IMR-90 (cell line): ENCODE measurements around the gene APOL3. TPM values are rescaled to one million over a fixed set of nuclear protein-coding genes. Genes with fewer than 3 reads are reported as not detected.

Source experiments
- ATAC-seq: fragments of 200-7000 bp; cut with Tn5 transposase; 2 replicates; pipeline ENCODE4 v1.9.1; 2020; ENCODE audit warnings: low read depth, mild to moderate bottlenecking, moderate library complexity
- BruUV-seq: library from RNA; stranded (reverse); fragments of 400-500 nt; replicated peaks from 2 replicates; lab custom pipeline; 2021; lab: Mats Ljungman, UMichigan
- CTCF ChIA-PET: fragments of 300-600 bp; formaldehyde crosslinking; extraction: SDS; loops from one replicate; lab custom pipeline; 2021; ENCODE audit warnings: antibody characterized with exemption; lab: Yijun Ruan, JAX
- POLR2A ChIA-PET: fragments of 300-600 bp; sonication (Branson Sonifier 250); formaldehyde crosslinking; loops from one replicate; lab custom pipeline; 2022; ENCODE audit warnings: antibody characterized with exemption; ENCODE audit not compliant: unreplicated experiment; lab: Charles Lee
- DNase-seq: peaks from one replicate; pipeline ENCODE4 v3.0.0; 2013
- H2AFZ ChIP-seq: replicated peaks from 2 replicates; pipeline ENCODE3; 2013; ENCODE audit warnings: low read length, mild to moderate bottlenecking; ENCODE audit not compliant: poor library complexity
- H2AK5ac ChIP-seq: 2 replicates; pipeline ENCODE4 v1.6.1; 2013; ENCODE audit warnings: low read depth, low read length, inconsistent platforms
- H2AK9ac ChIP-seq: replicated peaks from 2 replicates; pipeline ENCODE3; 2013; ENCODE audit warnings: mild to moderate bottlenecking, low read depth, low read length, moderate library complexity; ENCODE audit not compliant: poor library complexity
- H2BK120ac ChIP-seq: 2 replicates; pipeline ENCODE4 v1.6.1; 2013; ENCODE audit warnings: low read depth, low read length, inconsistent platforms
- H2BK15ac ChIP-seq: 3 replicates; pipeline ENCODE4 v1.6.1; 2013; ENCODE audit warnings: low read depth, low read length, inconsistent platforms
- H2BK20ac ChIP-seq: 2 replicates; pipeline ENCODE4 v1.6.1; 2013; ENCODE audit warnings: low read depth, mild to moderate bottlenecking, inconsistent platforms, low read length, moderate library complexity
- H2BK5ac ChIP-seq: 2 replicates; pipeline ENCODE4 v1.6.1; 2013; ENCODE audit warnings: mild to moderate bottlenecking, low read depth, low read length, inconsistent platforms; ENCODE audit not compliant: poor library complexity, severe bottlenecking
- H3K14ac ChIP-seq: replicated peaks from 2 replicates; pipeline ENCODE4 v1.6.1; 2013; ENCODE audit warnings: low read depth, low read length, inconsistent platforms
- H3K18ac ChIP-seq: 2 replicates; pipeline ENCODE4 v1.6.1; 2013; ENCODE audit warnings: low read depth, low read length, control low read depth
- H3K23ac ChIP-seq: 2 replicates; pipeline ENCODE4 v1.6.1; 2013; ENCODE audit warnings: low read depth, low read length, inconsistent platforms
- H3K27ac ChIP-seq: 2 replicates; pipeline ENCODE4 v1.5.1; 2013; ENCODE audit warnings: mild to moderate bottlenecking, control low read depth, low read length; ENCODE audit not compliant: insufficient read depth
- H3K27me3 ChIP-seq: 2 replicates; pipeline ENCODE4 v1.6.1; 2013; ENCODE audit warnings: low read length; ENCODE audit not compliant: control insufficient read depth, insufficient read depth
- H3K36me3 ChIP-seq: 2 replicates; pipeline ENCODE4 v1.6.1; 2013; ENCODE audit warnings: low read length, mixed read lengths; ENCODE audit not compliant: control insufficient read depth, insufficient read depth
- H3K4ac ChIP-seq: 2 replicates; pipeline ENCODE4 v1.6.1; 2013; ENCODE audit warnings: low read depth, low read length, inconsistent platforms
- H3K4me1 ChIP-seq: 2 replicates; pipeline ENCODE4 v1.6.1; 2013; ENCODE audit warnings: low read length, mixed read lengths; ENCODE audit not compliant: control insufficient read depth, insufficient read depth
- H3K4me2 ChIP-seq: 2 replicates; pipeline ENCODE4 v1.6.1; 2013; ENCODE audit warnings: low read depth, mild to moderate bottlenecking, control low read depth, low read length, moderate library complexity
- H3K4me3 ChIP-seq: 2 replicates; pipeline ENCODE4 v1.5.1; 2013; ENCODE audit warnings: low read depth, mild to moderate bottlenecking, control low read depth, low read length, moderate library complexity; ENCODE audit not compliant: insufficient read depth
- H3K56ac ChIP-seq: 2 replicates; pipeline ENCODE4 v1.6.1; 2013; ENCODE audit warnings: low read length, inconsistent platforms; ENCODE audit not compliant: insufficient read depth; ENCODE audit errors: extremely low read depth
- H3K79me1 ChIP-seq, 2 experiments: 2 replicates each; pipeline ENCODE4 v1.6.1; 2013; ENCODE audit warnings: low read length in 2 of 2, inconsistent platforms in 1 of 2, low read depth in 1 of 2
- H3K9ac ChIP-seq: 2 replicates; pipeline ENCODE4 v1.6.1; 2013; ENCODE audit warnings: low read depth, low read length, control low read depth
- H3K9me1 ChIP-seq: 2 replicates; pipeline ENCODE4 v1.6.1; 2013; ENCODE audit warnings: low read length, inconsistent platforms; ENCODE audit not compliant: insufficient read depth
- H3K9me3 ChIP-seq: 2 replicates; pipeline ENCODE4 v1.6.1; 2013; ENCODE audit warnings: low read length; ENCODE audit not compliant: control insufficient read depth, insufficient read depth
- H4K20me1 ChIP-seq: 2 replicates; pipeline ENCODE4 v1.6.1; 2013; ENCODE audit warnings: low read length, inconsistent platforms; ENCODE audit not compliant: insufficient read depth
- H4K5ac ChIP-seq: 2 replicates; pipeline ENCODE4 v1.6.1; 2013; ENCODE audit warnings: mild to moderate bottlenecking, low read depth, low read length, control low read depth
- H4K8ac ChIP-seq, 2 experiments: 2 replicates each; pipeline ENCODE4 v1.6.1; 2013; ENCODE audit warnings: low read depth in 2 of 2, low read length in 2 of 2, control low read depth in 1 of 2, inconsistent platforms in 1 of 2
- H4K91ac ChIP-seq: 2 replicates; pipeline ENCODE4 v1.6.1; 2013; ENCODE audit warnings: low read depth, low read length, inconsistent platforms; ENCODE audit not compliant: insufficient read depth
- BHLHE40 ChIP-seq: fragments of 150-350 bp; IDR thresholded peaks from 2 replicates; pipeline ENCODE4 v1.6.1; 2016; ENCODE audit warnings: mild to moderate bottlenecking, low read depth, low read length
- CHD1 ChIP-seq: IDR thresholded peaks from 2 replicates; pipeline ENCODE4 v1.6.1; 2012; ENCODE audit warnings: low read depth, low read length, improper control_type of control experiment
- FOS ChIP-seq: fragments of 150-350 bp; IDR thresholded peaks from 2 replicates; pipeline ENCODE4 v1.6.1; 2016; ENCODE audit warnings: low read depth, low read length
- MAFK ChIP-seq: IDR thresholded peaks from 2 replicates; pipeline ENCODE4 v1.6.1; 2012; ENCODE audit warnings: low read depth, low read length, improper control_type of control experiment
- MXI1 ChIP-seq: IDR thresholded peaks from 2 replicates; pipeline ENCODE4 v1.6.1; 2012; ENCODE audit warnings: low read depth, mild to moderate bottlenecking, low read length, moderate library complexity, borderline replicate concordance
- NFE2L2 ChIP-seq: fragments of 150-350 bp; IDR thresholded peaks from 2 replicates; pipeline ENCODE4 v1.6.1; 2016; ENCODE audit warnings: low read depth, mild to moderate bottlenecking, low read length
- RCOR1 ChIP-seq: IDR thresholded peaks from 2 replicates; pipeline ENCODE4 v1.6.1; 2012; ENCODE audit warnings: mild to moderate bottlenecking, low read length, improper control_type of control experiment; ENCODE audit not compliant: insufficient replicate concordance
- RFX5 ChIP-seq: IDR thresholded peaks from 2 replicates; pipeline ENCODE4 v1.8.0; 2012; ENCODE audit warnings: low read depth, mild to moderate bottlenecking, low read length, moderate library complexity
- SMC3 ChIP-seq: fragments of 150-350 bp; IDR thresholded peaks from 2 replicates; pipeline ENCODE4 v1.6.1; 2016; ENCODE audit warnings: low read depth, mild to moderate bottlenecking, antibody characterized with exemption, low read length, moderate library complexity
- WGBS, 2 experiments: methylation state at CpG; one replicate each; pipeline versions ENCODE4 v1.1.5 to v1.1.7; 2013; ENCODE audit warnings: missing lambda C conversion rate in 2 of 2; ENCODE audit not compliant: insufficient read length in 1 of 2; ENCODE audit errors: extremely low coverage in 2 of 2; 5-methylcytosine and 5-hydroxymethylcytosine counted together
- dilution Hi-C: fragments of 300-500 bp; cut with HindIII; formaldehyde crosslinking; loops from one replicate; pipeline ENCODE4 v1.14.3; 2018; ENCODE audit warnings: low sequenced_read_pairs; ENCODE audit not compliant: unreplicated experiment
- in situ Hi-C: fragments of 300-500 bp; cut with MboI; formaldehyde crosslinking; loops from 3 replicates; pipeline ENCODE4 v1.14.3; 2019; ENCODE audit warnings: low sequenced_read_pairs, inconsistent platforms, mixed read lengths
- intact Hi-C: fragments of 100-400 bp; cut with micrococcal nuclease; formaldehyde crosslinking; loops from 2 replicates; pipeline ENCODE4 v1.10.0; 2022
- polyA plus RNA-seq, 3 experiments: library from polyadenylated mRNA; depleted of rRNA; stranded (reverse); fragments of >200 nt; gene quantifications; 2 replicates each; pipeline ENCODE4 v1.2.3, GENCODE V29; 2012; ENCODE audit warnings: low replicate concordance in 1 of 3
- total RNA-seq: library from RNA; depleted of rRNA; stranded (reverse); fragments of >200 nt; gene quantifications from 2 replicates; pipeline ENCODE4 v1.2.3, GENCODE V29; 2012
- TF ChIP-seq, protein P1 (sequence below): fragments of 150-350 bp; IDR thresholded peaks from 2 replicates; pipeline ENCODE4 v1.6.1; 2017; ENCODE audit warnings: mild to moderate bottlenecking, antibody characterized with exemption, low read length, low read depth
- TF ChIP-seq, protein P2 (sequence below): fragments of 150-350 bp; IDR thresholded peaks from 2 replicates; pipeline ENCODE4 v1.6.1; 2016; ENCODE audit warnings: low read depth, mild to moderate bottlenecking, low read length, moderate library complexity, borderline replicate concordance

APOL3 gene
- total and polyA plus RNA-seq, 2 of the 4 experiments (the other 2 are of a cell fraction) = 1.4 to 2.3 TPM

DNA sequence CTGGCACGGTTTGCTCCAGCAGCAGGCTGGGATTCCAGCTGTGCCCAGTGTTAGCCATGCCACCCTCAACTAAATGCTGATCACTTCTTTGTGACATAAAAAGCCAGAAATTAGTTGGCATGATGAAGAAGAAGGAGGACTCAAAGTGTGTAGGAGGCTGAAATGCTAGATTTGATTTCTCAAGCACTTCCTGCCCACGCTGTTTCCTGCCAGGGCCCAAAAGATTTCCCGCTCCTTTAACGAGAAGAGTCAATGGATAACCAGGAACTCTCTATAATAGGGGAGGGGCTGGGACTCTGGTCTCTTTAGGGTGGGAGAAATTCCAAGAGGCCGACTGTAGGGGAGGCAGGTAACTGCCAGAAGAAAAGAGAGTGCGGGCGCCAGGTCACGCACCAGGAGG, 26.4 kb downstream of the APOL3 start:
- Histone ChIP-seq H3K4ac (no peak overlapping the region), H3K9ac (no peak overlapping the region), H4K91ac (no peak overlapping the region), H3K27me3 (peaks cover 38% of the 10 kb centered on the region), H4K8ac (no peak overlapping the region), H3K36me3 (no peaks in the 10 kb centered on the region), H3K9me3 (no peaks in the 10 kb centered on the region), H4K20me1 (no peaks in the 10 kb centered on the region), H2BK15ac (no peak overlapping the region), H3K18ac (no peak overlapping the region), H2BK120ac (no peak overlapping the region), H2AK9ac (no peak overlapping the region), H2AK5ac (no peak overlapping the region), H2BK5ac (no peak overlapping the region), H3K9me1 (peaks cover 16% of the 10 kb centered on the region), H2AFZ (no peak overlapping the region), H3K14ac (no peak overlapping the region), H3K4me1 (peaks cover 2% of the 10 kb centered on the region; the same call in 1 of the 2 replicates), H3K4me2 (no peak overlapping the region), H3K56ac (no peak overlapping the region), H2BK20ac (no peak overlapping the region), H3K27ac (no peak overlapping the region), H3K23ac (no peak overlapping the region), H4K5ac (no peak overlapping the region), H3K79me1 (no peaks in the 10 kb centered on the region), H3K4me3 (no peak overlapping the region)
- CTCF ChIA-PET = no interaction called here
- intact Hi-C loops (no loop called here), dilution Hi-C loops (no loop called here), in situ Hi-C loops (no loop called here)
- ATAC-seq (no peak), DNase-seq (no peak)
- BruUV-seq = no TSS peak
- 80% methylated on average over 1 of the region's 8 CpGs; no CpG with 5 or more reads in 1 of the 2 experiments for WGBS, 2 experiments
- TF ChIP-seq, protein P1, sequence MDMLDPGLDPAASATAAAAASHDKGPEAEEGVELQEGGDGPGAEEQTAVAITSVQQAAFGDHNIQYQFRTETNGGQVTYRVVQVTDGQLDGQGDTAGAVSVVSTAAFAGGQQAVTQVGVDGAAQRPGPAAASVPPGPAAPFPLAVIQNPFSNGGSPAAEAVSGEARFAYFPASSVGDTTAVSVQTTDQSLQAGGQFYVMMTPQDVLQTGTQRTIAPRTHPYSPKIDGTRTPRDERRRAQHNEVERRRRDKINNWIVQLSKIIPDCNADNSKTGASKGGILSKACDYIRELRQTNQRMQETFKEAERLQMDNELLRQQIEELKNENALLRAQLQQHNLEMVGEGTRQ = no peak
- TF ChIP-seq, protein P2, sequence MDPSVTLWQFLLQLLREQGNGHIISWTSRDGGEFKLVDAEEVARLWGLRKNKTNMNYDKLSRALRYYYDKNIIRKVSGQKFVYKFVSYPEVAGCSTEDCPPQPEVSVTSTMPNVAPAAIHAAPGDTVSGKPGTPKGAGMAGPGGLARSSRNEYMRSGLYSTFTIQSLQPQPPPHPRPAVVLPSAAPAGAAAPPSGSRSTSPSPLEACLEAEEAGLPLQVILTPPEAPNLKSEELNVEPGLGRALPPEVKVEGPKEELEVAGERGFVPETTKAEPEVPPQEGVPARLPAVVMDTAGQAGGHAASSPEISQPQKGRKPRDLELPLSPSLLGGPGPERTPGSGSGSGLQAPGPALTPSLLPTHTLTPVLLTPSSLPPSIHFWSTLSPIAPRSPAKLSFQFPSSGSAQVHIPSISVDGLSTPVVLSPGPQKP = no peak
- TF ChIP-seq CHD1 = no peak
- TF ChIP-seq MXI1 = no peak
- TF ChIP-seq SMC3 = no peak
- no peak for TF ChIP-seq RFX5
- TF ChIP-seq RCOR1 = no peak
- TF ChIP-seq FOS = no peak
- no peak for TF ChIP-seq NFE2L2
- no peak for TF ChIP-seq MAFK
- TF ChIP-seq BHLHE40 = no peak
- POLR2A ChIA-PET = no interaction called here
